IMR-90 (cell line): Measurements from ENCODE around the gene FAM120A. TPM values are rescaled to one million over a fixed set of nuclear protein-coding genes. Genes with fewer than 3 reads are reported as not detected.

Experiments
- ATAC-seq: fragments of 200-7000 bp; cut with Tn5 transposase; 2 replicates; pipeline ENCODE4 v1.9.1; 2020; ENCODE audit warnings: low read depth, mild to moderate bottlenecking, moderate library complexity
- BruUV-seq: library from RNA; stranded (reverse); fragments of 400-500 nt; replicated peaks from 2 replicates; lab custom pipeline; 2021; lab: Mats Ljungman, UMichigan
- CTCF ChIA-PET: fragments of 300-600 bp; formaldehyde crosslinking; extraction: SDS; loops from one replicate; lab custom pipeline; 2021; ENCODE audit warnings: antibody characterized with exemption; lab: Yijun Ruan, JAX
- POLR2A ChIA-PET: fragments of 300-600 bp; sonication (Branson Sonifier 250); formaldehyde crosslinking; loops from one replicate; lab custom pipeline; 2022; ENCODE audit warnings: antibody characterized with exemption; ENCODE audit not compliant: unreplicated experiment; lab: Charles Lee
- DNase-seq: peaks from one replicate; pipeline ENCODE4 v3.0.0; 2013
- H2AFZ ChIP-seq: replicated peaks from 2 replicates; pipeline ENCODE3; 2013; ENCODE audit warnings: low read length, mild to moderate bottlenecking; ENCODE audit not compliant: poor library complexity
- H2AK5ac ChIP-seq: 2 replicates; pipeline ENCODE4 v1.6.1; 2013; ENCODE audit warnings: low read depth, low read length, inconsistent platforms
- H2AK9ac ChIP-seq: replicated peaks from 2 replicates; pipeline ENCODE3; 2013; ENCODE audit warnings: mild to moderate bottlenecking, low read depth, low read length, moderate library complexity; ENCODE audit not compliant: poor library complexity
- H2BK120ac ChIP-seq: 2 replicates; pipeline ENCODE4 v1.6.1; 2013; ENCODE audit warnings: low read depth, low read length, inconsistent platforms
- H2BK15ac ChIP-seq: 3 replicates; pipeline ENCODE4 v1.6.1; 2013; ENCODE audit warnings: low read depth, low read length, inconsistent platforms
- H2BK20ac ChIP-seq: 2 replicates; pipeline ENCODE4 v1.6.1; 2013; ENCODE audit warnings: low read depth, mild to moderate bottlenecking, inconsistent platforms, low read length, moderate library complexity
- H2BK5ac ChIP-seq: 2 replicates; pipeline ENCODE4 v1.6.1; 2013; ENCODE audit warnings: mild to moderate bottlenecking, low read depth, low read length, inconsistent platforms; ENCODE audit not compliant: poor library complexity, severe bottlenecking
- H3K14ac ChIP-seq: replicated peaks from 2 replicates; pipeline ENCODE4 v1.6.1; 2013; ENCODE audit warnings: low read depth, low read length, inconsistent platforms
- H3K18ac ChIP-seq: 2 replicates; pipeline ENCODE4 v1.6.1; 2013; ENCODE audit warnings: low read depth, low read length, control low read depth
- H3K23ac ChIP-seq: 2 replicates; pipeline ENCODE4 v1.6.1; 2013; ENCODE audit warnings: low read depth, low read length, inconsistent platforms
- H3K27ac ChIP-seq: 2 replicates; pipeline ENCODE4 v1.5.1; 2013; ENCODE audit warnings: mild to moderate bottlenecking, control low read depth, low read length; ENCODE audit not compliant: insufficient read depth
- H3K27me3 ChIP-seq: 2 replicates; pipeline ENCODE4 v1.6.1; 2013; ENCODE audit warnings: low read length; ENCODE audit not compliant: control insufficient read depth, insufficient read depth
- H3K36me3 ChIP-seq: 2 replicates; pipeline ENCODE4 v1.6.1; 2013; ENCODE audit warnings: low read length, mixed read lengths; ENCODE audit not compliant: control insufficient read depth, insufficient read depth
- H3K4ac ChIP-seq: 2 replicates; pipeline ENCODE4 v1.6.1; 2013; ENCODE audit warnings: low read depth, low read length, inconsistent platforms
- H3K4me1 ChIP-seq: 2 replicates; pipeline ENCODE4 v1.6.1; 2013; ENCODE audit warnings: low read length, mixed read lengths; ENCODE audit not compliant: control insufficient read depth, insufficient read depth
- H3K4me2 ChIP-seq: 2 replicates; pipeline ENCODE4 v1.6.1; 2013; ENCODE audit warnings: low read depth, mild to moderate bottlenecking, control low read depth, low read length, moderate library complexity
- H3K4me3 ChIP-seq: 2 replicates; pipeline ENCODE4 v1.5.1; 2013; ENCODE audit warnings: low read depth, mild to moderate bottlenecking, control low read depth, low read length, moderate library complexity; ENCODE audit not compliant: insufficient read depth
- H3K56ac ChIP-seq: 2 replicates; pipeline ENCODE4 v1.6.1; 2013; ENCODE audit warnings: low read length, inconsistent platforms; ENCODE audit not compliant: insufficient read depth; ENCODE audit errors: extremely low read depth
- H3K79me1 ChIP-seq, 2 experiments: 2 replicates each; pipeline ENCODE4 v1.6.1; 2013; ENCODE audit warnings: low read length in 2 of 2, inconsistent platforms in 1 of 2, low read depth in 1 of 2
- H3K9ac ChIP-seq: 2 replicates; pipeline ENCODE4 v1.6.1; 2013; ENCODE audit warnings: low read depth, low read length, control low read depth
- H3K9me1 ChIP-seq: 2 replicates; pipeline ENCODE4 v1.6.1; 2013; ENCODE audit warnings: low read length, inconsistent platforms; ENCODE audit not compliant: insufficient read depth
- H3K9me3 ChIP-seq: 2 replicates; pipeline ENCODE4 v1.6.1; 2013; ENCODE audit warnings: low read length; ENCODE audit not compliant: control insufficient read depth, insufficient read depth
- H4K20me1 ChIP-seq: 2 replicates; pipeline ENCODE4 v1.6.1; 2013; ENCODE audit warnings: low read length, inconsistent platforms; ENCODE audit not compliant: insufficient read depth
- H4K5ac ChIP-seq: 2 replicates; pipeline ENCODE4 v1.6.1; 2013; ENCODE audit warnings: mild to moderate bottlenecking, low read depth, low read length, control low read depth
- H4K8ac ChIP-seq, 2 experiments: 2 replicates each; pipeline ENCODE4 v1.6.1; 2013; ENCODE audit warnings: low read depth in 2 of 2, low read length in 2 of 2, control low read depth in 1 of 2, inconsistent platforms in 1 of 2
- H4K91ac ChIP-seq: 2 replicates; pipeline ENCODE4 v1.6.1; 2013; ENCODE audit warnings: low read depth, low read length, inconsistent platforms; ENCODE audit not compliant: insufficient read depth
- CEBPB ChIP-seq: IDR thresholded peaks from 2 replicates; pipeline ENCODE4 v1.6.1; 2012; ENCODE audit warnings: low read depth, low read length, improper control_type of control experiment
- CTCF ChIP-seq: conservative IDR thresholded peaks from 2 replicates; pipeline ENCODE4 v1.5.1; 2012; ENCODE audit warnings: mild to moderate bottlenecking, low read depth, low read length, improper control_type of control experiment
- ELK1 ChIP-seq: fragments of 150-350 bp; IDR thresholded peaks from 2 replicates; pipeline ENCODE4 v1.6.1; 2016; ENCODE audit warnings: low read depth, mild to moderate bottlenecking, low read length, moderate library complexity, borderline replicate concordance
- FOS ChIP-seq: fragments of 150-350 bp; IDR thresholded peaks from 2 replicates; pipeline ENCODE4 v1.6.1; 2016; ENCODE audit warnings: low read depth, low read length
- MAFK ChIP-seq: IDR thresholded peaks from 2 replicates; pipeline ENCODE4 v1.6.1; 2012; ENCODE audit warnings: low read depth, low read length, improper control_type of control experiment
- NFE2L2 ChIP-seq: fragments of 150-350 bp; IDR thresholded peaks from 2 replicates; pipeline ENCODE4 v1.6.1; 2016; ENCODE audit warnings: low read depth, mild to moderate bottlenecking, low read length
- RAD21 ChIP-seq: IDR thresholded peaks from 2 replicates; pipeline ENCODE4 v1.6.1; 2012; ENCODE audit warnings: low read length, improper control_type of control experiment
- SMC3 ChIP-seq: fragments of 150-350 bp; IDR thresholded peaks from 2 replicates; pipeline ENCODE4 v1.6.1; 2016; ENCODE audit warnings: low read depth, mild to moderate bottlenecking, antibody characterized with exemption, low read length, moderate library complexity
- WGBS, 2 experiments: methylation state at CpG; one replicate each; pipeline versions ENCODE4 v1.1.5 to v1.1.7; 2013; ENCODE audit warnings: missing lambda C conversion rate in 2 of 2; ENCODE audit not compliant: insufficient read length in 1 of 2; ENCODE audit errors: extremely low coverage in 2 of 2; 5-methylcytosine and 5-hydroxymethylcytosine counted together
- dilution Hi-C: fragments of 300-500 bp; cut with HindIII; formaldehyde crosslinking; loops from one replicate; pipeline ENCODE4 v1.14.3; 2018; ENCODE audit warnings: low sequenced_read_pairs; ENCODE audit not compliant: unreplicated experiment
- in situ Hi-C: fragments of 300-500 bp; cut with MboI; formaldehyde crosslinking; loops from 3 replicates; pipeline ENCODE4 v1.14.3; 2019; ENCODE audit warnings: low sequenced_read_pairs, inconsistent platforms, mixed read lengths
- intact Hi-C: fragments of 100-400 bp; cut with micrococcal nuclease; formaldehyde crosslinking; loops from 2 replicates; pipeline ENCODE4 v1.10.0; 2022
- polyA plus RNA-seq, 3 experiments: library from polyadenylated mRNA; depleted of rRNA; stranded (reverse); fragments of >200 nt; gene quantifications; 2 replicates each; pipeline ENCODE4 v1.2.3, GENCODE V29; 2012; ENCODE audit warnings: low replicate concordance in 1 of 3
- total RNA-seq: library from RNA; depleted of rRNA; stranded (reverse); fragments of >200 nt; gene quantifications from 2 replicates; pipeline ENCODE4 v1.2.3, GENCODE V29; 2012

The FAM120A gene
- total and polyA plus RNA-seq, 2 of the 4 experiments (the other 2 are of a cell fraction), result 61.6 to 75.1 TPM

- WGBS, 2 experiments, result no CpG with 5 or more reads among the region's 3 CpGs
- no peak overlapping the region for H3K9ac ChIP-seq
- H3K27ac ChIP-seq, result no peak overlapping the region
- no peak overlapping the region for H3K4me3 ChIP-seq
- no peak overlapping the region for H4K91ac ChIP-seq
- DNase-seq (no peak), ATAC-seq (no peak)
- H3K56ac ChIP-seq, result no peak overlapping the region
- H3K9me3 ChIP-seq, result no peaks in the 10 kb centered on the region
- no peak overlapping the region for H2BK120ac ChIP-seq
- in situ Hi-C loops, result loop anchor here (25.0 kb wide), 1 partner anchor 698 kb away; no protein-coding TSS in a partner anchor
- no peaks in the 10 kb centered on the region for H3K36me3 ChIP-seq
- intact Hi-C loops, result no loop called here
- CTCF ChIA-PET, result interaction anchor here (0.6 to 2.1 kb wide), 2 partner anchors 102 to 383 kb away, joined by 3 to 7 read pairs; no protein-coding TSS in a partner anchor
- no peak overlapping the region for H3K23ac ChIP-seq
- no peak overlapping the region for H3K4ac ChIP-seq
- dilution Hi-C loops, result loop anchor here (10.0 kb wide), 1 partner anchor 100 kb away; no protein-coding TSS in a partner anchor
- peak overlapping the region; percentile 57; the same call in 1 of the 2 replicates for H3K4me2 ChIP-seq
- peaks cover 12 to 69% of the 10 kb centered on the region in 2 experiments; a peak in 3 of 4 replicates for H3K79me1 ChIP-seq
- H2BK5ac ChIP-seq, result no peak overlapping the region
- 0 out of 2 replicates have a peak overlapping the region, but pooled peaks have one; percentile 23 for H3K14ac ChIP-seq
- H2AK9ac ChIP-seq, result no peak overlapping the region
- H4K5ac ChIP-seq, result no peak overlapping the region
- peaks cover 19% of the 10 kb centered on the region for H3K4me1 ChIP-seq
- no peaks in the 10 kb centered on the region for H3K27me3 ChIP-seq
- no peak overlapping the region for H2BK20ac ChIP-seq
- 0 out of 4 replicates have a peak overlapping the region, but pooled peaks of 1 of the 2 experiments have one; percentile 14 for H4K8ac ChIP-seq
- H2AK5ac ChIP-seq, result no peak overlapping the region
- H2BK15ac ChIP-seq, result no peak overlapping the region
- TF ChIP-seq CEBPB, result no peak
- TF ChIP-seq MAFK, result no peak
- no peak for TF ChIP-seq FOS
- no peak for TF ChIP-seq ELK1
- TF ChIP-seq CTCF, result no peak
- no peak for TF ChIP-seq SMC3
- no peak for TF ChIP-seq RAD21
- TF ChIP-seq NFE2L2, result no peak
- no peak overlapping the region for H3K18ac ChIP-seq
- peaks cover 19% of the 10 kb centered on the region for H3K9me1 ChIP-seq
- no peak overlapping the region for H2AFZ ChIP-seq
- POLR2A ChIA-PET, result no interaction called here
- BruUV-seq, result no TSS peak
- H4K20me1 ChIP-seq, result peaks cover 81% of the 10 kb centered on the region
These were observed 12.9 kb downstream of the FAM120A start for GRCh38 chr9:93464395-93464794.
